ES-I3 (cell line): ENCODE results near the gene OR52M1.

Experiments used
- H3K36me3 ChIP-seq: 2 replicates; pipeline ENCODE4 v1.6.1; 2013; ENCODE audit warnings: mild to moderate bottlenecking, low read length, control low read depth, moderate library complexity; ENCODE audit not compliant: insufficient read depth
- H3K4me1 ChIP-seq: 2 replicates; pipeline ENCODE4 v1.6.1; 2013; ENCODE audit warnings: mild to moderate bottlenecking, control low read depth, low read length; ENCODE audit not compliant: insufficient read depth
- H3K9ac ChIP-seq: 2 replicates; pipeline ENCODE4 v1.6.1; 2013; ENCODE audit warnings: low read depth, mild to moderate bottlenecking, low read length, moderate library complexity
- H3K9me3 ChIP-seq: 2 replicates; pipeline ENCODE4 v1.6.1; 2013; ENCODE audit warnings: mild to moderate bottlenecking, low read length, moderate library complexity; ENCODE audit not compliant: control insufficient read depth, insufficient read depth

The OR52M1 gene

GRCh38 chr11:4543561-4543960, 1.4 kb upstream of the OR52M1 start:
- H3K9me3 ChIP-seq = no peaks in the 10 kb centered on the region

GRCh38 chr11:4546878-4547277, 1.9 kb downstream of the OR52M1 start:
- H3K36me3 ChIP-seq = no peaks in the 10 kb centered on the region
- no peak overlapping the region for H3K9ac ChIP-seq
- no peaks in the 10 kb centered on the region for H3K9me3 ChIP-seq
- H3K4me1 ChIP-seq = no peaks in the 10 kb centered on the region

More at GRCh38 chr11:4543561-4543960, 1.4 kb upstream of the OR52M1 start:
- H3K36me3 ChIP-seq = no peaks in the 10 kb centered on the region
- no peak overlapping the region for H3K9ac ChIP-seq
- no peaks in the 10 kb centered on the region for H3K4me1 ChIP-seq

- H3K9ac ChIP-seq = no peak overlapping the region
- H3K9me3 ChIP-seq = no peaks in the 10 kb centered on the region
- no peaks in the 10 kb centered on the region for H3K4me1 ChIP-seq
- no peaks in the 10 kb centered on the region for H3K36me3 ChIP-seq
Observed at GRCh38 chr11:4547416-4547815, 2.4 kb downstream of the OR52M1 start.

- Histone ChIP-seq H3K9ac (no peak overlapping the region), H3K4me1 (no peaks in the 10 kb centered on the region), H3K9me3 (no peaks in the 10 kb centered on the region), H3K36me3 (no peaks in the 10 kb centered on the region)
Observed at GRCh38 chr11:4551346-4551979, 6.5 kb downstream of the OR52M1 start.

- H3K4me1 ChIP-seq = no peaks in the 10 kb centered on the region
- H3K36me3 ChIP-seq = no peaks in the 10 kb centered on the region
- H3K9me3 ChIP-seq = no peaks in the 10 kb centered on the region
- H3K9ac ChIP-seq = no peak overlapping the region
Observed at GRCh38 chr11:4559527-4560440, 14.8 kb downstream of the OR52M1 start.

GRCh38 chr11:4560467-4560866, 15.5 kb downstream of the OR52M1 start:
- H3K9me3 ChIP-seq = no peaks in the 10 kb centered on the region
- H3K9ac ChIP-seq = no peak overlapping the region
- no peaks in the 10 kb centered on the region for H3K4me1 ChIP-seq
- H3K36me3 ChIP-seq = no peaks in the 10 kb centered on the region

- H3K9me3 ChIP-seq = no peaks in the 10 kb centered on the region
- no peaks in the 10 kb centered on the region for H3K36me3 ChIP-seq
- no peaks in the 10 kb centered on the region for H3K4me1 ChIP-seq
- H3K9ac ChIP-seq = no peak overlapping the region
Observed at GRCh38 chr11:4565371-4565770, 20.4 kb downstream of the OR52M1 start.

- peaks cover 9% of the 10 kb centered on the region; the same call in 1 of the 2 replicates for H3K4me1 ChIP-seq
- no peaks in the 10 kb centered on the region for H3K9me3 ChIP-seq
- H3K9ac ChIP-seq = no peak overlapping the region
- no peaks in the 10 kb centered on the region for H3K36me3 ChIP-seq
Observed at GRCh38 chr11:4569075-4569474, 24.1 kb downstream of the OR52M1 start.

- H3K36me3 ChIP-seq = no peaks in the 10 kb centered on the region
- H3K9me3 ChIP-seq = no peaks in the 10 kb centered on the region
- H3K4me1 ChIP-seq = peaks cover 2% of the 10 kb centered on the region; the same call in 1 of the 2 replicates
- no peak overlapping the region for H3K9ac ChIP-seq
Observed at GRCh38 chr11:4576880-4577279, 31.9 kb downstream of the OR52M1 start.

- no peaks in the 10 kb centered on the region for H3K36me3 ChIP-seq
- H3K9ac ChIP-seq = no peak overlapping the region
- H3K4me1 ChIP-seq = no peaks in the 10 kb centered on the region
- H3K9me3 ChIP-seq = no peaks in the 10 kb centered on the region
Observed at GRCh38 chr11:4577761-4578160, 32.8 kb downstream of the OR52M1 start.

- H3K9ac ChIP-seq = no peak overlapping the region
- H3K36me3 ChIP-seq = no peaks in the 10 kb centered on the region
- no peaks in the 10 kb centered on the region for H3K4me1 ChIP-seq
- no peaks in the 10 kb centered on the region for H3K9me3 ChIP-seq
Observed at GRCh38 chr11:4578624-4579023, 33.6 kb downstream of the OR52M1 start.

GRCh38 chr11:4580124-4580523, 35.1 kb downstream of the OR52M1 start:
- Histone ChIP-seq H3K9ac (no peak overlapping the region), H3K9me3 (no peaks in the 10 kb centered on the region), H3K36me3 (no peaks in the 10 kb centered on the region), H3K4me1 (no peaks in the 10 kb centered on the region)

GRCh38 chr11:4581443-4581842, 36.5 kb downstream of the OR52M1 start, which contains the start of gene OR52I2:
TSS of gene OR52I2 (plus strand) at chr11:4581743.
- Histone ChIP-seq H3K36me3 (no peaks in the 10 kb centered on the region), H3K9me3 (no peaks in the 10 kb centered on the region), H3K4me1 (no peaks in the 10 kb centered on the region), H3K9ac (no peak within 1 kb of the TSS)

- Histone ChIP-seq H3K9ac (no peak overlapping the region), H3K9me3 (no peaks in the 10 kb centered on the region), H3K36me3 (no peaks in the 10 kb centered on the region), H3K4me1 (no peaks in the 10 kb centered on the region)
Observed at GRCh38 chr11:4589017-4589416, 44.0 kb downstream of the OR52M1 start.

- Histone ChIP-seq H3K9me3 (no peaks in the 10 kb centered on the region), H3K4me1 (no peaks in the 10 kb centered on the region), H3K36me3 (no peaks in the 10 kb centered on the region), H3K9ac (no peak within 1 kb of the TSS)
Observed at GRCh38 chr11:4593739-4594138, 48.7 kb downstream of the OR52M1 start, which contains the start of gene OR52I1. TSS of gene OR52I1 (plus strand) at chr11:4594039. CDS start at chr11:4594039, 0 bp downstream.
